HG03064 (cell line): ENCODE data around the gene SF3B4.

ENCODE experiments used
- ATAC-seq: cut with Tn5 transposase; IDR thresholded peaks from one replicate; pipeline ENCODE4 v1.9.1; 2021; ENCODE audit warnings: low read depth; ENCODE audit not compliant: unreplicated experiment

SF3B4 gene

GRCh38 chr1:149934356-149934755, 6.8 kb upstream of the SF3B4 start:
- no peak for ATAC-seq

DNA sequence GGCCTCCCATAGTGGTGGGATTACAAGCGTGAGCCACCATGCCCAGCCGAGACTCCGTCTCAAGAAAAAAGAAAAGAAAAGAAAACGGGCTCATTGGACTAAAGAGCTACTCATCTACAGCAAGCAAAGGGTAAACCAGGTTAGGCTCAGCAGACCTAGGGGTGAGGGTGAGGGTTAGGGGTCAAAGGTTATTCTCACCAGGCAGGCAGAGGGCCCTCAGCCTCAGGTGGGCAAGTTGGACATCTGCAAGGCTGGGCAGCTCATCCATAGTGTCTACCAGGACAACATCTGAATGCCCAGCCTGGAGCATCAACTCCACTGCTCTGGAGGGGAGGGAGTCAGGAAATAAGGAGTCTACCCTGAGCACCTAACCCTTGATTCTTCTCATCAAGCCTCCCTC, 5.6 kb upstream of the SF3B4 start:
- ATAC-seq = no peak

- ATAC-seq = no peak
Measured at GRCh38 chr1:149932474-149932873, 4.9 kb upstream of the SF3B4 start.

- no peak for ATAC-seq
Measured at GRCh38 chr1:149931212-149931790, 3.7 kb upstream of the SF3B4 start.

GRCh38 chr1:149929856-149930255, 2.3 kb upstream of the SF3B4 start:
- no peak for ATAC-seq

DNA sequence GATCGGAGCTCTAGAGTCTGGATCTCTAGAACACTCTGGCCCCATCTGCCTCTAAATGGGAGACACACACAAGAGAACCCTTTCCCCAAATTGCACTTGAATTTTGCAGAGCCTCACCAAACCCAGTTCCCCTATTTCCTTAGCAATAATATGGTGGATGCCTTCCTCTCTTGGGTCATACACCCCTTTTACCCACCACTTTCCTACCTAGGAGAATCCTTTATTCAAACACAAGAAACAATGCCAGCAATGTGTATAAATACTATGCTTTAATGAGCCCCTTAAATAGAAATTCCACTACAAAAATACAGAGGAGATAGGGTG, 760 bp upstream of the SF3B4 start:
- ATAC-seq = no peak

GRCh38 chr1:149927056-149927562, 494 bp downstream of the SF3B4 start:
- no peak for ATAC-seq

- no peak for ATAC-seq
Measured at GRCh38 chr1:149926296-149926695, 1.3 kb downstream of the SF3B4 start.

GRCh38 chr1:149925751-149926150, 1.9 kb downstream of the SF3B4 start:
- no peak for ATAC-seq

DNA sequence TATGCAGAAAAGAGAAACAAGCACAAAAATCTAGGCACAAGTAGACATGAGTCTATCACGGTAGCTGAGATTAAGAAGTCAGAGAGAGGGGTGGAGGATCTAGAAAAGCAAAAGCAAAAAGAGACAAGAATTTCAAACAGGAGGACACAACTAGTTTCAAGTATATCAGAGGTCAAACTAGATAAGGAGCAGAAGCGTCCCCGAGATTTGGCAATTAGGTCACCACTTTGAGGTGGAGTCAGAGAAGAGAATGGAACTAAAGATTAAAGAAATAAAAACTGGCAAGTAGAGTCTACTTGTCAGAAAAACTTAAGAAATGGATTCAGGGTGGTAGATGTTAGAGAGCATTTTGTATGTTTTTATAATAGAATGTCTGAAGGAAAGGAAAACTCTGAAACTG, 2.3 kb downstream of the SF3B4 start:
- no peak for ATAC-seq

- ATAC-seq = no peak
Measured at GRCh38 chr1:149923626-149924025, 4.0 kb downstream of the SF3B4 start.

GRCh38 chr1:149917571-149918144, 9.9 kb downstream of the SF3B4 start, which contains the start of gene SV2A:
Gene SV2A, minus strand, starts transcription at chr1:149917844. Its CDS starts 4,004 bp downstream, at chr1:149913840.
- ATAC-seq = no peak

GRCh38 chr1:149916898-149917252, 10.7 kb downstream of the SF3B4 start:
- no peak for ATAC-seq

GRCh38 chr1:149916193-149916897, 11.3 kb downstream of the SF3B4 start:
- ATAC-seq = no peak

GRCh38 chr1:149915429-149916192, 12.0 kb downstream of the SF3B4 start:
- ATAC-seq = no peak

DNA sequence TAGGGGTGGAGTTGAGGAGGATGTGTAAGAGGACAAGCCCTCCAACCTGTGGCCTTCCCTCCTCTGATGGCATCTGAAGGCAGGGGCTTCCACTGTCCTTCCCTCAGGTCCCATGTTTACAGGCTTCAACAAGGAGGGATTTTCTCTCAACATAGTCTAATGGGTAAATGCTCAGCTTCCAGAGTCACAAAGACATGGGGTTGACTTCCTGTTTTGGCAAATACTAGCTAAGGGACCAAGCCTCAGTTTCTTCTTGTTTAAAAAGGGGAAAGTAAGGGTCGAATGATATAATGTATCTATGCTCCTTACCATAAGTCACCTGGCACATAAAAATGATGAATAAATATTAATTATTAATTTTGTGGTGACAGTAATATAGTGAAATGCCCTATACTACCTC, 13.1 kb downstream of the SF3B4 start:
- no peak for ATAC-seq

DNA sequence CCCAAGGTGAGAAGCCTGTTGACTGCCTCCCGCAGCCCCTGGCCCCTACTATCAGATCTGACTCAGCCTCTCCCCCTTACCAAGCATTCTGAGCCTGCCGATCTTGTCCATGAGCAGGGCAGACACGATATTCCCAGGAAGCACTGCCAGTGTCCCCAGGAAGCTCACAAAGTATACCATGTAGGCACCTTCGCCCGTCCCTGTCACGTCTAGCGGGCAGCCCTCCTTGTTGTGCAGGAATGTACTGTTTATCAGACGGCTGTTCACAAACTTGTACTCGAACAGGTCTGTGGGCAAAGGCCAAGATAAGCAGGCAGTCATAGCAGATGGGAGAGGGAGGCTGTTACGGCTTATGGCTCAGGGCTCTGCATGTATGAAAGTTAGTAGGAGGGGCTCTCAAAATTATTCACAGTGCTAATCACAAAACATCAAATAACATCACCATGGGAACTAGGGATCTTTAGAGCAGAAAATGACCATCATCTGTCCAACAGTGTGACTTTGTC, 21.0 kb downstream of the SF3B4 start:
- no peak for ATAC-seq

GRCh38 chr1:149903836-149904491, 23.6 kb downstream of the SF3B4 start:
- no peak for ATAC-seq

GRCh38 chr1:149899460-149900284, 27.9 kb downstream of the SF3B4 start, which contains the start of gene BOLA1:
Gene BOLA1, plus strand, starts transcription at chr1:149899568. Its CDS starts 492 bp downstream, at chr1:149900060.
- ATAC-seq = peak; percentile 91

DNA sequence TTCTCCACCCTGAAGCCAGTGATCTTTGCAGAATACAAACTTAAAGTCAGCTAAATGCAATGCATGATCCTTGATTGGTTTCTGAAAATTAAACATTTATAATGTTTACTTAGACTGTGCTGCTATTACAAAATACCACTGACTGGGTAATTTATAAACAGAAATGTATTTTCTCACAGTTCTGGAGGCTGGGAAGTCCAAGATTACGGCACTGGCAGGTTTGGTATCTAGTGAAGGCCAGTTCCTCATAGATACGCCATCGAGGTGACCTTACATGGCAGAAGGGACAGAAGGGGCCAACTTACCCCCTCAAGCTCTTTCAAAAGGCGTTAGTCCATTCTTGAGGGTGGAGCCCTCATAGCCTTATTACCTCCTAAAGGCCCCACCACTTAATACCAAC, 31.0 kb downstream of the SF3B4 start:
- no peak for ATAC-seq
